GM23248 (cell line): ENCODE measurements around the gene CHN1.

ENCODE experiments used
- EZH2 ChIP-seq: fragments of 200-600 bp; sonication (generic); IDR thresholded peaks from 2 replicates; pipeline ENCODE4 v1.6.1; 2018; ENCODE audit warnings: antibody characterized with exemption, mild to moderate bottlenecking; ENCODE audit not compliant: insufficient read depth, poor library complexity, severe bottlenecking
- EZH2phosphoT487 ChIP-seq: fragments of 200-600 bp; sonication (generic); IDR thresholded peaks from 2 replicates; pipeline ENCODE4 v1.6.1; 2018; ENCODE audit warnings: antibody characterized with exemption, moderate library complexity, mild to moderate bottlenecking, low read depth; ENCODE audit not compliant: insufficient read depth

DNA sequence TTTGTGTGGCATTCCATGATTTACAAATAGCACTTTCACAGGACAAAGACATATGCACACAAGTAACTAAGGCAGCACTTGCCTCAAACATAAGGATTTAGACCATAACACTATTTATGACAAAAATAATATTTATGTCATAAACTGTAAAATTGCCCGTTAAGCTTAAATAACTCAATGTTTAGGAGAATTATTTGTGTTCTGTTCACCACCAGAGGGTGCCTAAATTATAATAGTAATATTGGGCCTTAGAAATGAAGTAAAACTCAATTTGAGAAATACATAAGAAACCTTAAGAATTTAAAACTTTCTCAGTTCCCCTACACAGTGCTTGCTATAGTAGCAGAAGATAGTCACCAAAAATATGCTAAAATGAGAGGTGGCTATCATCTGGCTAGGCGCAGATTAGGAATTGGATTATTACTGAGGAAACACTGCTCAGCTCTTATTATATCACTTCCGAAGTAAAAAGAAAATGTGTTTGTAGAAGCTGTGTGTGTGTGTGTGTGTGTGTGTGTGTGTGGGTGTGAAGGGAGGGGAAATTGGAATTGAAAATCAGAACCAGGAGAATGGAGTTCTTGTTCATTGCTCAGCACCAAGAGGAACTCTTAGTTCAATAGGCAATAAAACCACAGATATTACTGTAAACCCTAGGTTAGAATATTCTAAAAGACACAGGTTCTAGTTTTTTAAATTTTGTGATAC lies 4.9 kb upstream of the CHN1 start:
- TF ChIP-seq EZH2 = no peak
- no peak for TF ChIP-seq EZH2phosphoT487
